HuH-7.5 (cell line): Measurements from ENCODE around the gene MARK3.
"Not testable (repeated sequence)": the region's sequence is repeated elsewhere in the genome, so short reads cannot be mapped to it uniquely, and the experiment has no call there.

ENCODE experiments used
- DNase-seq: peaks from one replicate; pipeline ENCODE4 v3.0.0; 2011; ENCODE audit warnings: low spot score

Gene MARK3

GRCh38 chr14:103491691-103492090 is 106.5 kb downstream of the MARK3 start:
- DNase-seq = no peak

GRCh38 chr14:103492156-103492925 is 107.1 kb downstream of the MARK3 start:
- DNase-seq = no peak

GRCh38 chr14:103495854-103496253 is 110.6 kb downstream of the MARK3 start:
- no peak for DNase-seq

GRCh38 chr14:103496776-103497175 is 111.6 kb downstream of the MARK3 start:
- no peak for DNase-seq

GRCh38 chr14:103499709-103500108 is 114.5 kb downstream of the MARK3 start:
- DNase-seq = no peak

GRCh38 chr14:103500148-103500990 is 115.2 kb downstream of the MARK3 start:
- DNase-seq = peak; percentile 63

- DNase-seq = no peak
These were observed 116.0 kb downstream of the MARK3 start for GRCh38 chr14:103501041-103501870.

- no peak for DNase-seq
These were observed 116.9 kb downstream of the MARK3 start for GRCh38 chr14:103501921-103502669.

GRCh38 chr14:103502877-103503276 is 117.7 kb downstream of the MARK3 start:
- no peak for DNase-seq

- no peak for DNase-seq
These were observed 118.1 kb downstream of the MARK3 start for GRCh38 chr14:103503296-103503695.

- DNase-seq = no peak
These were observed 119.9 kb downstream of the MARK3 start for GRCh38 chr14:103504991-103505565.

GRCh38 chr14:103507751-103508150 is 122.5 kb downstream of the MARK3 start:
- DNase-seq = no peak

GRCh38 chr14:103508521-103509329 is 123.5 kb downstream of the MARK3 start:
- DNase-seq = no peak

- DNase-seq = no peak
These were observed 124.9 kb downstream of the MARK3 start for GRCh38 chr14:103509864-103510723.

- no peak for DNase-seq
These were observed 125.8 kb downstream of the MARK3 start for GRCh38 chr14:103510724-103511693.

- DNase-seq = not testable (repeated sequence)
These were observed 127.0 kb downstream of the MARK3 start for GRCh38 chr14:103512180-103512579.

- DNase-seq = no peak
These were observed 127.7 kb downstream of the MARK3 start for GRCh38 chr14:103512701-103513611.
